ENCODE results near the gene ANKRD65.

DNA sequence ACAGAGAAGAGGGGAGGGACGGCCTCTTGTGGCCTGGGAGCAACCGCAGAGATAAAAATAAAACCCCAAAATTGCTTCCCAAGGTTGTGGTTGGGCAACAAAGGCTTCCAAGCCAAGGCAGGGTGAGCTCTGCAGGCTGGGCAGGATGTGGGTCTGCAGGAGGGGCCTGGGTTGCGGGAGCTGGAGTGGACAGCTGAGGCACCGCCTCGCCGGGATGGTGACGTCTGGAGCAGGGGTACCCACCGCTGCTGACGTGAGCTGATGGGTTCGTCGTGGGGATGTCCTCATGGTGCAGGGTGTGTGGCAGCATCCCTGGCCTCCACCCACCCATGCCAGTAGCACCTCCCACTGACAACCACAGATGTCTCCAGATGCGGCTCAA is 49.7 kb downstream of the ANKRD65 start:
- TF ChIP-seq, protein P1, sequence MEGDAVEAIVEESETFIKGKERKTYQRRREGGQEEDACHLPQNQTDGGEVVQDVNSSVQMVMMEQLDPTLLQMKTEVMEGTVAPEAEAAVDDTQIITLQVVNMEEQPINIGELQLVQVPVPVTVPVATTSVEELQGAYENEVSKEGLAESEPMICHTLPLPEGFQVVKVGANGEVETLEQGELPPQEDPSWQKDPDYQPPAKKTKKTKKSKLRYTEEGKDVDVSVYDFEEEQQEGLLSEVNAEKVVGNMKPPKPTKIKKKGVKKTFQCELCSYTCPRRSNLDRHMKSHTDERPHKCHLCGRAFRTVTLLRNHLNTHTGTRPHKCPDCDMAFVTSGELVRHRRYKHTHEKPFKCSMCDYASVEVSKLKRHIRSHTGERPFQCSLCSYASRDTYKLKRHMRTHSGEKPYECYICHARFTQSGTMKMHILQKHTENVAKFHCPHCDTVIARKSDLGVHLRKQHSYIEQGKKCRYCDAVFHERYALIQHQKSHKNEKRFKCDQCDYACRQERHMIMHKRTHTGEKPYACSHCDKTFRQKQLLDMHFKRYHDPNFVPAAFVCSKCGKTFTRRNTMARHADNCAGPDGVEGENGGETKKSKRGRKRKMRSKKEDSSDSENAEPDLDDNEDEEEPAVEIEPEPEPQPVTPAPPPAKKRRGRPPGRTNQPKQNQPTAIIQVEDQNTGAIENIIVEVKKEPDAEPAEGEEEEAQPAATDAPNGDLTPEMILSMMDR (conservative IDR thresholded peaks at IDR 0.05), result no peak
- TF ChIP-seq EZH2 (IDR thresholded peaks at IDR 0.05; ENCODE audit: low read depth), result no peak

All from PC-9 (cell line).